NCI-H524 treated with DMSO at 0.1 percent for 48 hours (cell line): Measurements from ENCODE around the gene KCNH4.
"Not testable (repeated sequence)": the region's sequence is repeated elsewhere in the genome, so short reads cannot be mapped to it uniquely, and the experiment has no call there.

Experiments used
- DNase-seq: peaks from one replicate; lab custom pipeline; 2025; lab: John Stamatoyannopoulos, UW

KCNH4 gene

DNA sequence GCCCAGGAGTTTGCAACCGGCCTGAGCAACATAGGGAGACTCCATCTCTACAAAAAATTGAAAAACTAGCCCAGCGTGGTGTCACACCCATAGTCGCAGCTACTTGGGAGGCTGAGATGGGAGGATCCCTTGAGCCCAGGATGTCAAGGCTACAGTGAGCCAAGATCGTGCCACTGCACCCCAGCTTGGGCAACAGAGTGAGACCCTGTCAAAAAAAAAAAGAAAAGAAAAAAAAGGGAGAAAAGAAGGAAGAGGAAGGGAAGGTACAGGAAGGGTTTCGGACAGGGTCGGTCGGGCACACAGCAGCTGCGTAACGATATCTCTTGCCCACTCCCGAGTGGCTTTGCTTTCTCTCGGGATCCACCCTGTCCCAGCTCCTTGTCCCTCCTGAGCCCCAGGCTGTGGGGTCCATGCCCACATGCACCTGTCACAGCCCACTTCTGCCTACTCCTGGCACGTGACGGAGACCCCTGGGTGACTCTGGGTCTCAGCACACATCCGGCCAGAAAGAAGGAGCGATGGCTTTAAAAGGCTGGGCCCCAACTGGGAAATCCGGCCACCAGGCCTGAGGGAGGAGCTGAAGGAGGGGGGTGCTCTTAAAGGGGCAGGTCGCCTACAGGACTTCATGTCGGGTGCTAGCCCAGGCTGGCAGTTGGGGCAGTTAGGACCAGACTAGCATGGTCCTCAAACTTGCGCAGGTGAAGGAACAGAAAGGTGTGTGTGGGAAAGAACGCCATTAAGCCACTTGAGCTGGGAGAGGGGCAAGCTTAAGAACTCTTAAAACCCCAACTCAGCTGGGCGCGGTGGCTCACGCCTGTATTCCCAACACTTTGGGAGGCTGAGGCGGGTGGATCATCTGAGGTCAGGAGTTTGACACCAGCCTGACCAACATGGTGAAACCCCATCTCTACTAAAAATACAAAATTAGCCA, 13.3 kb upstream of the KCNH4 start, which contains the start of gene GHDC:
Gene GHDC, minus strand, starts transcription at position 526 of the 931 bp plus-strand sequence. CDS start 913 bp downstream, outside the sequence.
- DNase-seq, result peak; percentile 64

GRCh38 chr17:42193216-42193968, 12.4 kb upstream of the KCNH4 start:
- no peak for DNase-seq

DNA sequence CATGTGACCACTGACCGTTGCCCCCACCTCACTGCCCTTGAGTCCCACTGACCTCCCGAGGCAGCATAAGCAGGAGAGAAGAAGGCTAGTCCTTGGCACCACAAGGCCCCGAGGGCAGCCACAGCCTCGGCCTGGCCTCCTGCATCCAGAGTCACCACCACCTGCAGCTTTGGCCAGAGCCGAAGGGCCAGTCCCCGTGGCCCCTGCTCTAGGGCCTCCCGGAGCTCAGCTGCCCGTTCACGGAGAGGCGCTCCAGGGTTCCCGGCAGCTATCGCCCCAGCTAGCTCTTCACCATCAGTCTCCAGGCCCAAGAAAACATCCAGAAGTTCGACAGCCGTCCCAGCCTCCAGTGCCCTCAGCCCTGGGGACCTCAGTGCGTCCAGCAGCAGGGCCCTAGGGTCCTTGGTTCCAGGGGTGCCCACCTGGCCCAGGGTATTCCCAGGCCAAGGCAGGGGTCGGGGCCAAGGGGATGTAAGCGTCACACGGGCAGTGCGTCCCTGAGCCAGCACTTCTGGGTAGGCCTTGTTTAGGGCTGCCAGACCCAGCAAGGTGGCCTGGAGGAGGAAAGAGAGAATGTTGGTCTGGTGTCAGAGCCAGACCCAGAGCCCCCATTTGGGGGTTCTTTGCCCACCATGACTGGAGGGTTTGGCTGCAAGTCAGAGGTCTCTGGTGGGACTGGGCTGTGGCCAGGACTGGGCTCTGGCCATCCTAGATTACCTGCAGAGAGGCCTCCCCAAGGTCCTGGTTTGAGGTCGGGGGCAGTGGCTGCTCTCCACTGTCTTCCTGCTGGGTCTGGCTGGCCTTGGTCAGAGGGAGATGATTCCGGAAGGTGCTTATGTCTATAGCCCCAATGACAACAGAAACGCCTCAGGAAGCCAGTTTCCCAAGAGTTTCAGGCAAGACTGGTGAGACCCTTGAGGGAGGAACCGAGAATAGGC, 11.5 kb upstream of the KCNH4 start:
- no peak for DNase-seq

DNA sequence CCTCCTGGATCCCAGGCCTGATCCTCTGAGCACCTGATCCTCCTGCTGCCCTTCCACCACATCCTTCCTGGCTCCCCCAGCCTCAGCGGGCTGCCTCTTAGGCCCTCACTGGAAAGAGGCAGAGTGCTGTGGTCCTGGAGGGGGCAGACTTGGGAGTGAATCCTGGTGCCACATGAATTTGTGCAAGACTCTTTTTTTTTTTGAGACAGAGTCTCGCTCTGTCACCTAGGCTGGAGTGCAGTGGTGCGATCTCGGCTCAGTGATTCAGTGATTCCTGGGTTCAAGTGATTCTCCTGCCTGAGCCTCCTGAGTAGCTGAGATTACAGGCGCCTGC, 10.3 kb upstream of the KCNH4 start:
- DNase-seq, result no peak

- DNase-seq, result no peak
Measured at GRCh38 chr17:42190491-42191274, 9.7 kb upstream of the KCNH4 start.

- DNase-seq, result no peak
Measured at GRCh38 chr17:42189651-42189965, 8.7 kb upstream of the KCNH4 start.

- no peak for DNase-seq
Measured at GRCh38 chr17:42188749-42189650, 8.1 kb upstream of the KCNH4 start.

GRCh38 chr17:42187833-42188232, 6.9 kb upstream of the KCNH4 start:
- DNase-seq, result no peak

- not testable (repeated sequence) for DNase-seq
Measured at GRCh38 chr17:42186191-42186590, 5.2 kb upstream of the KCNH4 start.

DNA sequence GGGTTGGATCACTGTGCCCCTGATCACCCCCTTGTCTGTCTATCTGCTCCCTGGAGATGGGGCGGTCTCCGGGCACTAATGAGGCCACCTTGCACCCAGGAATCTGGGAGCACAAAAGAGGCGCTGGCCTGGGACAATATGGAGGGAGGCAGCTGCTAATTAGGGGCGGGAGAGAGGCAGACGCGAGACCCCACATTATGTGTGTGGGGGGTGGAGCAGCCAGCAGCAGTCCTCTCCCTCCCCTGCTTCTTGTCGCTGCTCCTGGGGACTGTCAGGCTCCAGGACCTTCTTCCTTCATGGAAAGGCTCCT, 4.6 kb upstream of the KCNH4 start:
- no peak for DNase-seq

DNA sequence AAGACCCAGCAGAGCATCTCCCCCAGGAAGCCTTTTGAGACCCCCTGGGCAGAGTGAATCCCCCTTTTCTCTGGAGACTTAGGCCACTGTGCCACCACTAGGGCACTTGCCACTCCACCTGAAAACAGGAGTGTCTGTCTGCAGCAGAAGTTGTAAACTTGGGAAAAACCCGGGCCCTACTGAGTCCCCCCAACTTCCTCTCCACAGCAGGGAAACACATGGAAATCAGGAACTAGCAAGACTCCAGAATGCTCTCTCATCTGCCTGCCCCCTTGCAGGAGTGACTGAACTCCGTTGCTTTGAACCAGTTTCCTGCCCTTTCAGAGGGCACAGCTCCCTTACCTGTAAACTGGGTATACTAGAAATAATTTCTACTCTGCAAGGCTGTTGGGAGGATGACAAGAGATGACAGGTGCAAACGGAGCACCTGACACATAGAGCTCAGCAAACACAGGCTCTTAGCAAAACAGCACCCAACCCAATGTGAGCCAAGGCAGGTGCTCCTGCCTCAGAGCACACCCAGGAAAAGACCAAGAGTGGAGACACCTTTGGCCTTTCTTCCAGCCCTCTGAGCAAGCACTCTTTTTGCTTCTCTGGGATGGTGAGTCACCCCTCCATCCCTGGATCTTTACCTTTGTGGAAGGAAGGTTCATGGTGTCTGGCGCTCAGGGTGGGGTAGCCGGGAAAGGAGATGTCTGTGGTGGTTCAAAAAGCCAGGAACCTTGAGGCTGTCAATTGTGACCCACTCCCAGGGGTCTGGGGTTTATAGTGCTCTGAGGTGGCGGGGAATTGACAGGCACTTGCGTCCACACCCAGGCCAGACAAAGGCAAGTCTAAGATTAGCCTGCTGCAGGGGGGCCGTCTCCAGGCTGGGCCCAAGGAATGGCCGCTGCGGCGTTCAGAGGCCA, 4.0 kb upstream of the KCNH4 start, which contains the start of gene HCRT:
Gene HCRT, minus strand, starts transcription at position 740 of the 908 bp plus-strand sequence. Its CDS starts 87 bp downstream, at position 653.
- DNase-seq, result no peak

- peak; percentile 8 for DNase-seq
Measured at GRCh38 chr17:42183741-42184711, 3.1 kb upstream of the KCNH4 start.

- DNase-seq, result no peak
Measured at GRCh38 chr17:42182927-42183734, 2.2 kb upstream of the KCNH4 start.

DNA sequence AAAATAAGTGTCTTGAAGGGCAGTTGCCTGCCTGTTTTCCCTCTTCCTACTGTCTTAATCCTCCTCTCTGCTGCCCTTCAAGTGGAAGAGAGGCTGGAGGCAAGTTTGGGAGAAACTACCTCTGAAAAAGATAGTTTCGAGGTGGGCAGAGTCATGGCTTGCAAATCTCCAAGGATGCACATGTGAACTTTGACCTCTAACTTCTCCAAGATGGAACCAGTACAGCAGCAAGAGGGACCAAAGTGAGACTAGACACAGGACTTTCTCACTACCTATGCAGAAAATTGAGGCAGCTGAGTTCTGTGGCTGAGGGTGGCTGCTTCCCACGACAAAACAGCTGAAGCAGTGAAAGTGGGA, 887 bp upstream of the KCNH4 start:
- DNase-seq, result no peak

DNA sequence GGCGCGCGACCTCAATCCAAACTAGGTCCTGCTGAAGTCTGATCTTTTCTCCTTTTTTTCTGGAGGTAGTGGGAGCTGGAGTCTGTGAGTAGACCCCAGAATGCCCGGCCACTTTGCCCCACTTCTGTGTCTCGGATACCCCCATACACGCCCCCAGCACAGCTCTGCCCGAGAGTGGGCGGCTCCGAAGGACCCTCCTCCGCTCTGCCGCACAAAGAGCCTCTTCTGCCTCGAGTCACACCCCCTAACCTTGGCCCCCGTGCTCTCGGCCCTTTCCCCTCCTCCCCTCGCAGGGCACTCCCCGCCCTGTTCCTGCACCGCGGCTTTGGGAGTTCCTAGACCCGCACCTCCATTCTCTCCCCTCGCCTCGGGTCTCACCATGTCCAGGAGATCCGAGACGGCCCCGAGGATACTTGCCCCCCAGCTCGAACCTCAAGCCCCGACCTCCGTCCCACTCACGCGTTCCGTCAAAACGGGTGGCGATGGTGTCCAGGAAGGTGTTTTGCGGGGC, 476 bp downstream of the KCNH4 start:
- DNase-seq, result no peak

DNA sequence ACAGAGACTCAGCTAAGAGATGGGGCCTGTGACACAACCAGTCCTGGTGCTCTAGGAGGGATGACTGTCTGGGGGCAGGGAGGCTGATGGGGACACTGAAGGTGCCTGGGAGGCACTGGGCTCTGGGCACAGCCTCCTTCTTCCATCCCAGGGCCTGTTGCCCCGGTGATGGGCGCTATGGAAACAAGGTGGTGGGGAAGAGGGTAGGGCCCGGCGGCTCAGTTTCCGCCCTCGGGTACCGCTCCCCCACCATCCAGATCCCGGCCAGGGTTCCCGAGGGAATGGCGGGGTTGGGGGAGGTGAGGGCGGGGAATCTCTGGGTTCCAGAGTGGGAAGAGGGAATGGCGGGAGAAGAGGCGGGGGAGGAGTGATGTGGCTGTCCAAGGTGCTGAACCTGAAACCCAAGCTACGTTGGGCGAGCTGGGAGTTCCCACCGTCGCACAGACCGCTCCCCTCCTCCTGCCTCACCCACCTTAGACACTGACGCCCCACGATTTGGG, 981 bp downstream of the KCNH4 start:
- no peak for DNase-seq

- no peak for DNase-seq
Measured at GRCh38 chr17:42179335-42179734, 1.6 kb downstream of the KCNH4 start.
